Measurements from ENCODE around the gene UBXN11. TPM values are rescaled to one million over a fixed set of nuclear protein-coding genes. Genes with fewer than 3 reads are reported as not detected.
"Not testable (repeated sequence)": the region's sequence is repeated elsewhere in the genome, so short reads cannot be mapped to it uniquely, and the experiment has no call there.

UBXN11 gene
- total and polyA plus RNA-seq, 11 donors: 3.7 to 17.2 (median 8.0) TPM

- WGBS, 4 donors: 92 to 97% (median 95%) methylated on average over 2 of the region's 2 CpGs
- intact Hi-C loops (cut with DNase I): loop anchor here in 3 of 10 donors (2.0 to 10.0 kb wide), 3 partner anchors 32 to 282 kb away; partner anchors contain the start of gene ZNF593OS (in 1 of the 3)
- Histone ChIP-seq H3K4me3 (no peak overlapping the region), H3K27me3 (no peaks in the 10 kb centered on the region), H3K27ac (peak overlapping the region in 7 of 12 donors; percentile 11 to 88 (median 46)), H3K4me1 (peaks cover 0 to 78% (median 7%) of the 10 kb centered on the region in 12 donors), H3K9me3 (no peaks in the 10 kb centered on the region), H3K36me3 (no peaks in the 10 kb centered on the region)
- TF ChIP-seq POLR2A (IDR thresholded peaks at IDR 0.05) (no peak), CTCF (IDR thresholded peaks at IDR 0.05) (no peak)
- no peak for ATAC-seq
- no peak for DNase-seq
Observed at GRCh38 chr1:26317146-26317545, 10.7 kb upstream of the UBXN11 start.

- peaks cover 0 to 74% (median 3%) of the 10 kb centered on the region in 12 donors for H3K4me1 ChIP-seq
- intact Hi-C loops (cut with DNase I): loop anchor here in 3 of 10 donors (2.0 to 10.0 kb wide), 3 partner anchors 31 to 281 kb away; partner anchors contain the start of gene ZNF593OS (in 1 of the 3)
- WGBS, 4 donors: 88 to 91% (median 90%) methylated on average over 8 of the region's 8 CpGs
- TF ChIP-seq POLR2A (IDR thresholded peaks at IDR 0.05): no peak
- TF ChIP-seq CTCF (IDR thresholded peaks at IDR 0.05): no peak
- peak overlapping the region in 1 of 12 donors; percentile 7 for H3K4me3 ChIP-seq
- no peak for ATAC-seq
- no peaks in the 10 kb centered on the region for H3K9me3 ChIP-seq
- H3K27me3 ChIP-seq: no peaks in the 10 kb centered on the region
- peak overlapping the region in 1 of 12 donors; percentile 88 for H3K27ac ChIP-seq
- H3K36me3 ChIP-seq: no peaks in the 10 kb centered on the region
- DNase-seq: no peak
Observed at GRCh38 chr1:26315874-26316850, 9.7 kb upstream of the UBXN11 start.

GRCh38 chr1:26314501-26314900 lies 8.1 kb upstream of the UBXN11 start:
- Histone ChIP-seq H3K4me1 (peaks cover 0 to 59% (median 0%) of the 10 kb centered on the region in 12 donors), H3K36me3 (no peaks in the 10 kb centered on the region), H3K9me3 (no peaks in the 10 kb centered on the region), H3K4me3 (no peak overlapping the region), H3K27me3 (no peaks in the 10 kb centered on the region), H3K27ac (peak overlapping the region in 1 of 12 donors; percentile 88)
- no peak for DNase-seq
- 85 to 95% (median 92%) methylated on average over 5 of the region's 5 CpGs for WGBS, 4 donors
- intact Hi-C loops (cut with DNase I): loop anchor here in 1 of 10 donors (10.0 kb wide), 1 partner anchor 280 kb away; no protein-coding TSS in a partner anchor
- ATAC-seq: no peak
- TF ChIP-seq CTCF (IDR thresholded peaks at IDR 0.05) (no peak), POLR2A (IDR thresholded peaks at IDR 0.05) (no peak)

GRCh38 chr1:26307966-26308899 lies 1.8 kb upstream of the UBXN11 start:
- H3K4me3 ChIP-seq: peak overlapping the region in 1 of 12 donors; percentile 26
- H3K9me3 ChIP-seq; H3K27me3 ChIP-seq; H3K36me3 ChIP-seq; DNase-seq; ATAC-seq; intact Hi-C loops (cut with DNase I): not testable (repeated sequence)
- peaks cover 0 to 47% (median 10%) of the 10 kb centered on the region in 12 donors for H3K4me1 ChIP-seq
- WGBS, 4 donors: 83 to 88% (median 85%) methylated on average over 21 of the region's 21 CpGs
- H3K27ac ChIP-seq: peak overlapping the region in 1 of 12 donors; percentile 93

Measured in heart left ventricle (tissue), 16 donors.